HG02763 (cell line): Measurements from ENCODE around the gene UBAP1.
"Not testable (repeated sequence)": the region's sequence is repeated elsewhere in the genome, so short reads cannot be mapped to it uniquely, and the experiment has no call there.

ENCODE experiments used
- ATAC-seq: cut with Tn5 transposase; IDR thresholded peaks from one replicate; pipeline ENCODE4 v1.9.1; 2021; ENCODE audit warnings: mild to moderate bottlenecking, moderate library complexity; ENCODE audit not compliant: unreplicated experiment

The UBAP1 gene

DNA sequence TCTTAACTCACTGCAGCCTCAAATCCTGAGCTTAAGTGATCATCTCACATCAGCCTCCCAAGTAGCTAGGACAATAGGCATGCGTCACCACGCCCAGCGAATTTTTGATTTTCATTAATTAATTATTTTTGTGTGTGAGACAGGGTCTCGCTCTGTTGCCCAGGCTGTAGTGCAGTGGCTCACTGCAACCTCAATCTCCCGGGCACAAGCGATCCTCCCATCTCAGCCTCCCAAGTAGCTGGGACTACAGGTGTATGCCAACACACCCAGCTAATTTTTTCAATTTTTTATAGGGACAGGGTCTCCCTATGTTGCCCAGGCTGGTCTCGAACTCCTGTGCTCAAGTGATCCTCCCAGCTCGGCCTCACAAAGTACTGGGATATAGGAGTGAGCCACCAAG, 41.4 kb downstream of the UBAP1 start:
- ATAC-seq, result no peak

- ATAC-seq, result no peak
Measured at GRCh38 chr9:34224349-34224748, 45.5 kb downstream of the UBAP1 start.

DNA sequence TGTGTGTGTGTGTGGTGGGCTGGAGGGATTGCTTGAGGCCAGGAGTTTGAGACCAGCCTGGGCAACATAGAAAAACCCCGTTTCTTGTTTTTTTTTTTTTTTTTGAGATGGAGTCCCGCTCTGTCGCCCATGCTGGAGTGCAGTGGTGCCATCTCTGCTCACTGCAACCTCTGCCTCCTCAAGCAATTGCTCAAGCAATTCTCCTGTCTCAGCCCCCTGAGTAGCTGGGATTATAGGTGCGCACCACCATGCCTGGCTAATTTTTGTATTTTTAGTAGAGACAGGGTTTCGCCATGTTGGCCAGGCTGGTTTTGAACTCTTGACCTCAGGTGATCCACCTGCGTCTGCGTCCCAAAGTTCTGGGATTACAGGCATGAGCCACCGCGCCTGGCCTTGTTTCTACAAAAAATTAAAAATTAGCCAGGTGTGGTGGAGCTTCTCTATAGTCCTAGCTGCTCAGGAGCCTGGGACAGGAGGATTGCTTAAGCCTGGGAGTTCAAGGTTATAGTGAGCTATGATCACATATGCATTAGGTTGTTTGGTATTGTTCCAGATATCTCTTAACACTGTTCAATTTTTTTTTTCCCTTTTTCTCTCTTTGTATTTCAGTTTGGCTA, 47.4 kb downstream of the UBAP1 start:
- not testable (repeated sequence) for ATAC-seq

DNA sequence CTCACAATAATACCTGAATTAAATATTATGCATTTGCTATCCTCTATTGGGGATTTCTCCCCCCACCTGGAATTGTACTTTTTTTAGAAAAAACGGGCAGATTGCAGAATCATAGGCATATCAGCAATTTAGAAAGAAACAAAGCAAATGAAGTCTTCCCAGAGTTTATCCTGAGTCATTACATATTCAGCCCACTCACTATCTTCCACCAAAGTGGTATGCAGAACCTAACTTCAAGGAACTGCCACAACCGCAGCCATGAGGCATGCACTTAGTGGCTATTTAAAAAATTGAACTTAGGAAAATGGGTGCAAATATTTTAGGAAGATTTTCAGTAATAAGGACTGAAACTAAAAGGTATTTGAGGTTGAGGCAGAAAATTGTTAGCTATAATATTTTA, 48.6 kb downstream of the UBAP1 start:
- ATAC-seq, result no peak

GRCh38 chr9:34230556-34230955, 51.7 kb downstream of the UBAP1 start:
- ATAC-seq, result no peak

DNA sequence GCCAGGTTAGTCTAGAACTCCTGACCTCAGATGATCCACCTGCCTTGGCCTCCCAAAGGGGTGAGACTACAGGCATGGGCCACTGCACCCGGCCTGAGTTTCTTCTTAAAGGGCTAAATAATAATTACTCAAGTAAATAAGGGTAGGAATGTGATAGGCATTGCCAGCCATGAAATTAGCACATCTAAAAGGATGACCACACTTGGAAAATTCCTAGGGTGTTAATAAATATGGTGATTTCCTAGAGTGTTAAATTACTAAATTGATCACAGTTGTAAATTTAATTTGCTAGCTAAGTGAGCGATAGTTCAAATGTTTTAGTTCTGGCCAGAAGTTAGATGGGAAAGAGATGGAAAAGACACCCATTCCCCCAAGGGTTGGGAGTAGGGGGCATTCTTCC, 53.4 kb downstream of the UBAP1 start:
- ATAC-seq, result no peak

- no peak for ATAC-seq
Measured at GRCh38 chr9:34233672-34234071, 54.8 kb downstream of the UBAP1 start.

DNA sequence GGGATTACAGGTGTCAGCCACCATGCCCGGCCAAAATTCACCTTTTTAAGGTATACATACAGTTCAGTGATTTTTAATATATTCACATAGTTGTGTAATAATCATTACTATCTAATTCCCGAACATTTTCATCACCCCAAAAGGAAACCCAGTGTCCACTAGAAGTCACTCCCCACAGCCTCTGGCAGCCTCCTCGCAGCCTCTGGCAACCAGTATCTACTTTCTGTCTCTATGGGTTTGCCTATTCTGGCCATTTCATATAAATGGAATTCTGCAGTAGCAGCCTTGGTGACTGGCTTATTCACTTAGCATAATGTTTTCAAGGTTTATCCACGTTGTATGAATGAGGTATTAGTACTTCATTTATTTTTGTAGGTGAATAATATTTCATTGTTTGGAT, 59.0 kb downstream of the UBAP1 start:
- no peak for ATAC-seq

DNA sequence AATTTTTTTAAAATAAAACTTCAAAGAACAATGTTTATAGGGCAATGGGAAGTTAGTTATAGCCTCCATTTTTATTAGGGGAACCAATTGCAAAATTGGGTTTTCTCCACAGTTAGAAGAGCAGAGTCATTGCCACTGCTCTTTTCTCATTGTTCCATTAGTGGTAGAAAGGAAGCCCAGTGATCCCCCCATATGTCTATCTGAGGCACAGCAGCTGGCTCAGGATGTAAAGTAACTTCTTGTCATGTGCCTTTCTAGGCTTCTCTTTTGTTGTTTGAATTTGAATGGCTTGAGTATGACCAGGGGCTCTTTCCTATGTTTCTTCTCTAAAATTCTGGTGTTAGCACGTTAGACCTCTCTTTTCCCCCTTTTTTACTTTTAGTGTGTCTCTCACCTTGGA, 61.2 kb downstream of the UBAP1 start:
- no peak for ATAC-seq

GRCh38 chr9:34242830-34243229, 64.0 kb downstream of the UBAP1 start:
- no peak for ATAC-seq

DNA sequence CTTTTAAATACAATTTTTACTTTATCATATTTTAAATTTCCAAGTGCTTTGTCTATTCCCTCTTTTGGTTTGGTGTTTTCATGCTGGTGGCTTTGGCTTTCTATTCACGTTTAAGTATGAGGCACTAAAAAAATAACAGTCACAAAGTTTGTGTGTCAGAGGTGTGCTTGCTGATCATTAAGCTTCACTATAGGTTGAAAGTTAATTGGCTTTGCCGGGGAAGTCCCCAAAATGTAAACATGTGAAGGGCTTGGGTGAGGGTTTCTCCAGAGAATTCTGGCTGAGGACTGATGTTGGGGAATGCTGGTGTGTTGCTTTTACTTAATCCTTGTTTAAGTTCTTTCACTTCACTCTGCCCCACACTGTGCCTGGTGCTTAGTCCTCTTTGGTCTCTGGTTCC, 66.4 kb downstream of the UBAP1 start:
- not testable (repeated sequence) for ATAC-seq

DNA sequence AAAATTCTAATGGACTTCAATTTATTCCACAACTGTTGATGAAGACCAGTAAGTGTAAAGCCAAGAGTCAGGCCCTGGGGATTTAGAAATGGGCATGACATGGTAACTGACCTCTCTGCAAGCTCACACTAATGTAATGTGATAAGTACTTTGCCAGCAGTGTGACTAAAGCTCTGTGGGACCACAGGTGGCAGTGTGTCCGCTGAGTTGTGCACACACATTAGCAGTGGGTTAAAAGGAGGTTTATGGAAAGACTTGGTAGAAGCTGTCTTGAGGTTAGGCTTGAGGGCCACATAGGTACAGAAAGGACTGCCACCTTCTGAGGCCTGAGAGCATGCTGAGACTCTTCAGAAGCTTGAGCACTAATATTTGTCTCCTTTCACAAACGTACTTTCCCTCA, 67.6 kb downstream of the UBAP1 start:
- no peak for ATAC-seq

DNA sequence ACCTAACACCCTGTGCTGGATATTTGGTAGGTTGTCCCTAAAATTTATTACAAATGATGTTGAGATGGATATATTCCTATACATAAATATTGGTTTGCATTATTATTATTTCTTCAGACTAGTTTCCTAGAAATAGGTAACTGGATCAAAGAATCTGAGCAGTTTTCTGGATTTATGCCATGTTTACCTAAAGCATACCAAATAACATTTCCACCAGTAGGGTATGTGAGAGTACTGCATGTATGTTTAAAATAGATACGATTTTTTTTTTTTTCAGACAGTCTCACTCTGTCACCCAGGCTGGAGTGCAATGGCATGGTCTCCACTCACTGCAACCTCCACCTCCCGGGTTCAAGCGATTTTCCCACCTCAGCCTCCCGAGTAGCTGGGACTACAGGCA, 68.9 kb downstream of the UBAP1 start:
- ATAC-seq, result not testable (repeated sequence)

- ATAC-seq, result no peak
Measured at GRCh38 chr9:34249274-34249673, 70.4 kb downstream of the UBAP1 start.

- ATAC-seq, result no peak
Measured at GRCh38 chr9:34250721-34251120, 71.9 kb downstream of the UBAP1 start.

- ATAC-seq, result no peak
Measured at GRCh38 chr9:34252016-34252415, 73.2 kb downstream of the UBAP1 start.

GRCh38 chr9:34252670-34253459, 74.0 kb downstream of the UBAP1 start:
- ATAC-seq, result no peak

DNA sequence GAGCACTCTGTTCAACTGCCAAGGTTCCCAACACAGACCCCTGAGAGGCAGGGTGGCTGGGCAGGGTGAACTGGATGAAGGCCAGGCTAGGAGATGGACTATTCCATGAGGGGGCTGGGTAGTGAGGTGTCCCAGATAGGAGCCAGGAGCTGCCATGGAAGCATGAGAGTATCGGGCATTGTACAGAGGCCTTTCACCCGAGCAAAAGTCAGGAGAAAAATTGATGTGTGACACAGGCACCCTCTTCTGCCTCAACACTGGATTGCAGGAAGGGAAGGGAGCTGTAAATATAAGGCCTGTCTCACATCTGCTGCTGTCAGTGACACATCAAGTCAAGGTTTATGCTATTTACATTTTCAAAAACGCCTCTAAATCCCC, 74.6 kb downstream of the UBAP1 start:
- ATAC-seq, result no peak

GRCh38 chr9:34254141-34254913, 75.5 kb downstream of the UBAP1 start:
- ATAC-seq, result no peak

DNA sequence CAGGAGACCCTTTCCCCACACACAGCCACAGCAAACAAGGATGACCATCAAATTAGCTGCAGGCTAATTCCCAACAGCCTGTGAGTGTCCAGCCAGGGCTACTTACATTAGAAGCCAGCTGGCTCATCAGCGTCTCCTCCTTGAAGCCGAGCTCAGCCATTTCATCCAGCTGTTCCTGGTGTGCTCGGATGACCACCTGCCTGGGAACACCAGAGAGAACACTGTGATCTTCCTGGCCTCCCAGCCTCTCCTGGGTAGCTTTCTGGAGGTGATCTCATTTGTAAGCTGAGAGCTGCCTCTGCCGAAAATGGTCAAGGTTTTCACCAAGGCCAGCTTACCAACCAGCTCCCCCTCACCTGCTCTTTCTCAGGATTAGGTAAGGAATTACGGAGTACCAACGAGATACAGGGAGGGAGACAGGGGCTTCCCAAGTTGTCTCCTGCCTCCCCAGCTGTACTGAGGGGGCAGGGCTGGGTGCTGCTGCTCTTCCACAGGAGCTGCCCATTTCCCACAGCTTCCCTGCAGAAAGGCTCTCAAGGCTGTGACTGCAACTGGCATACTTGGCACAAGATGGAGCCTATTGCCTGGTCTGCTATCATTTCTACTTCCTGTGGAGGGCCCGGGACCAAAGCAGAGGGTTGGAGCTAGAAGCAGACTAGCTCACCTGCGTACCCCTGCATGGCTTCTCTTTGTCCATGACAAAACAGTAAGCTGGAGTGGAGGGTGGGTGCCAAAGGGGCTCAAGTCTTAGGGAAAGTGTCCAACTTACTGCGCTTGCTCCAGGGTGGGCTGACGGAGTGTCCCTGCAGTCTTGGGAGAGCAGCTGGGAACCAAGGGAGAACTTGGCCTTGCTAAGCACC, 76.4 kb downstream of the UBAP1 start:
- ATAC-seq, result no peak

DNA sequence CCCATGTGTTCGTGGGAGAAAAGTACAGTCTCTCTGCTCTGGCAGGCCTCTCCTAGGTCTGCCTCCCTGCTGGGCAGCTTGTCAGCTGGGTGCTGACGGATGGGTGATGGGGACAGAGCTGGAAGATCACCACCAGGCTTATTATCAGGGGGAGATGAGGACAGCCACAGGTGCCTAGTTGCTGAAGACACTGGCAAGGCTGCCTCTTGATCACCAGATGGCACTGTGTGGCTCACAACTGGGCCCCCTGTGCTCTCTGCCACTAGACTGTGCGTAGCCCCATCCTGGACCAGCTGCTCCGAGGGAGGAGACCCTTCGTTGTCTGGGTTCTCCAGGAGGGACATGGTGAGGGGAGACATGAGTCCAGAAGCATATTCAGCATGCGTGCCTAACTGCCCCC, 77.3 kb downstream of the UBAP1 start:
- ATAC-seq, result no peak
